ENCODE measurements around the gene OR10P1.
"Not testable (repeated sequence)": the region's sequence is repeated elsewhere in the genome, so short reads cannot be mapped to it uniquely, and the experiment has no call there.

OR10P1 gene

GRCh38 chr12:55636853-55637252 is at the start of gene OR10P1:
OR10P1 (plus strand) TSS chr12:55636892; CDS start chr12:55636892, 0 bp downstream.
- no peak for DNase-seq (ENCODE audit: low read depth in 2 of 2, low spot score in 1 of 2)

- not testable (repeated sequence) for DNase-seq (ENCODE audit: low read depth in 2 of 2, low spot score in 1 of 2)
Measured at GRCh38 chr12:55590152-55590551, 46.5 kb upstream of the OR10P1 start.

GRCh38 chr12:55607821-55608594 is 28.7 kb upstream of the OR10P1 start:
- no peak for DNase-seq (ENCODE audit: low read depth in 2 of 2, low spot score in 1 of 2)

GRCh38 chr12:55610598-55610997 is 26.1 kb upstream of the OR10P1 start:
- DNase-seq (ENCODE audit: low read depth in 2 of 2, low spot score in 1 of 2), result no peak

- no peak for DNase-seq (ENCODE audit: low read depth in 2 of 2, low spot score in 1 of 2)
Measured at GRCh38 chr12:55612646-55613045, 24.0 kb upstream of the OR10P1 start.

- no peak for DNase-seq (ENCODE audit: low read depth in 2 of 2, low spot score in 1 of 2)
Measured at GRCh38 chr12:55614764-55615163, 21.9 kb upstream of the OR10P1 start.

GRCh38 chr12:55619354-55620138 is 17.1 kb upstream of the OR10P1 start:
- no peak for DNase-seq (ENCODE audit: low read depth in 2 of 2, low spot score in 1 of 2)

GRCh38 chr12:55624056-55624455 is 12.6 kb upstream of the OR10P1 start:
- no peak for DNase-seq (ENCODE audit: low read depth in 2 of 2, low spot score in 1 of 2)

GRCh38 chr12:55626154-55626553 is 10.5 kb upstream of the OR10P1 start:
- DNase-seq (ENCODE audit: low read depth in 2 of 2, low spot score in 1 of 2), result no peak

- DNase-seq (ENCODE audit: low read depth in 2 of 2, low spot score in 1 of 2), result no peak
Measured at GRCh38 chr12:55629058-55629841, 7.4 kb upstream of the OR10P1 start.

GRCh38 chr12:55631056-55631455 is 5.6 kb upstream of the OR10P1 start:
- DNase-seq (ENCODE audit: low read depth in 2 of 2, low spot score in 1 of 2), result no peak

- no peak for DNase-seq (ENCODE audit: low read depth in 2 of 2, low spot score in 1 of 2)
Measured at GRCh38 chr12:55631733-55632132, 5.0 kb upstream of the OR10P1 start.

GRCh38 chr12:55633151-55633550 is 3.5 kb upstream of the OR10P1 start:
- no peak for DNase-seq (ENCODE audit: low read depth in 2 of 2, low spot score in 1 of 2)

- DNase-seq (ENCODE audit: low read depth in 2 of 2, low spot score in 1 of 2), result no peak
Measured at GRCh38 chr12:55636116-55636655, 506 bp upstream of the OR10P1 start.

- no peak for DNase-seq (ENCODE audit: low read depth in 2 of 2, low spot score in 1 of 2)
Measured at GRCh38 chr12:55637467-55637866, 775 bp downstream of the OR10P1 start.

- no peak for DNase-seq (ENCODE audit: low read depth in 2 of 2, low spot score in 1 of 2)
Measured at GRCh38 chr12:55641595-55641994, 4.9 kb downstream of the OR10P1 start.

- DNase-seq (ENCODE audit: low read depth in 2 of 2, low spot score in 1 of 2), result no peak
Measured at GRCh38 chr12:55642267-55642666, 5.6 kb downstream of the OR10P1 start.

- no peak for DNase-seq (ENCODE audit: low read depth in 2 of 2, low spot score in 1 of 2)
Measured at GRCh38 chr12:55642669-55643068, 6.0 kb downstream of the OR10P1 start.

GRCh38 chr12:55644591-55644990 is 7.9 kb downstream of the OR10P1 start:
- no peak for DNase-seq (ENCODE audit: low read depth in 2 of 2, low spot score in 1 of 2)

GRCh38 chr12:55647027-55647426 is 10.3 kb downstream of the OR10P1 start:
- no peak for DNase-seq (ENCODE audit: low read depth in 2 of 2, low spot score in 1 of 2)

- DNase-seq (ENCODE audit: low read depth in 2 of 2, low spot score in 1 of 2), result not testable (repeated sequence)
Measured at GRCh38 chr12:55650620-55651298, 14.1 kb downstream of the OR10P1 start.
